Stimulated activated CD8-positive, alpha-beta memory T cell treated with anti-CD3 and anti-CD28 coated beads, Interleukin-12 subunit alpha, Interleukin-12 subunit beta, amount 100 ng/mL, for 24 hours (primary cell): ENCODE measurements around the gene SLC25A42.
"Not testable (repeated sequence)": the region's sequence is repeated elsewhere in the genome, so short reads cannot be mapped to it uniquely, and the experiment has no call there.

Experiments used
- DNase-seq: peaks from one replicate; pipeline ENCODE4 v3.0.0-alpha.2; 2020; ENCODE audit errors: extremely low read depth

The SLC25A42 gene

DNA sequence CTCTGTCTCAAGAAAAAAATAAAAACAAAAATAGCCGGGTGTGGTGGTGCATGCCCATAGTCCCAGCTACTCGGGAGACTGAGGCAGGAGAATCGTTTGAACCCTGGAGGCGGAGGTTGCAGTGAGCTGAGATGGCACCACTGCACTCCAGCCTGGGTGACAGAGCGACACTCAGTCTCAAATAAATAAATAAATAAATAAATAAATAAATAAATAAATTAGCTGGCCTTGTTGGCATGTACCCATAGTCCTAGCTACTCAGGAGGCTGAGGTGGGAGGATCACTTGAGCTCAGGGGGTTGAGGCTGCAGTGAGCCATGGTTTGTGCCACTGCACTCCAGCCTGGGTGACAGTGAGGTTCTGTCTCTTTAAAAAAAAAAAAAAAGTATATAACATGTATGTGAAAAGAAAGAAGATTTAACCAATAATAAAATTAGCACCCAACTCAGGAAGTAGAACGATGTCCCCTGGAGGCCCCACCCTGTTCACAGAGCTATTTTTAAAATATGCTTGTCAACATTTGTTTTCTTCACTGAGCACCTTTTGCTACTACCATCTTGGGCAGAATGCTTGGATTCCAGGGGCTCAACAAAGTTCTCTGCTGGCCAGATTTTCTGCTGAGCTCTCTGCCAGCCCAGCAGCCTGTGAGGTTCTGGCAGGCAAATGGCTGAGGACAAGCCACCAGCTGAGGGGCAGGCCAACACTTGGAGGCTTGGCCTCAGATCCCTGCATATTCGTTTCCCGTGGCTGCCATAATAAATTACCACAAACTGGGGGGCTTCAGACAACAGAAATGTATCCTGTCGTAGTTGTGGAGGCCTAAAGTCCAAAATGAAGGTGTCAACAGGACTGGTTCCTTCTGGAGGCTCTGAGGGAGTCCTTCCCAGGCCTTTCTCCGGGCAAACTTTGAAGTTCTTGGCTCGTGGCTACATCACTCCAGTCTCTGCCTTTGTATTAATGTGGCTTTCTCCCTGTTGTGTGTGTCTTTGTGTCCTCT, 5.2 kb downstream of the SLC25A42 start:
- no peak for DNase-seq

DNA sequence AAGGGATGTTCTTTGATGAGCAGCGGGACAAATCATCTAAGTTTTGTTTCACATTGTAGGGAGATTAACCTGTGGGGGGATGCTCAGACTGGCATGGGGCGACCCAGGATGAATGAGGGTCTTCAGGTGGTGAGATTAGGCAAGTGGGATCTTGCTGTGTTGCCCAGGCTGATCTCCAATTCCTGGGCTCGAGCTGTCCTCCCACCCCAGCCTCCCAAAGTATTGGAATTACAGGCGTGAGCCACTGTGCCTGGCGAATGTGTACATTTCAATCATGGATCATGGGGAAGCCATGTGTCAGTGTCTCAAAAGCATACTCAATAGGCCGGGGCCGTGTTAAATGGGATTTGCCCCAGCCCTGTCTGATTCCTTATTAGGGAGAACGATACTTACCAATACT, 8.1 kb downstream of the SLC25A42 start:
- DNase-seq: no peak

DNA sequence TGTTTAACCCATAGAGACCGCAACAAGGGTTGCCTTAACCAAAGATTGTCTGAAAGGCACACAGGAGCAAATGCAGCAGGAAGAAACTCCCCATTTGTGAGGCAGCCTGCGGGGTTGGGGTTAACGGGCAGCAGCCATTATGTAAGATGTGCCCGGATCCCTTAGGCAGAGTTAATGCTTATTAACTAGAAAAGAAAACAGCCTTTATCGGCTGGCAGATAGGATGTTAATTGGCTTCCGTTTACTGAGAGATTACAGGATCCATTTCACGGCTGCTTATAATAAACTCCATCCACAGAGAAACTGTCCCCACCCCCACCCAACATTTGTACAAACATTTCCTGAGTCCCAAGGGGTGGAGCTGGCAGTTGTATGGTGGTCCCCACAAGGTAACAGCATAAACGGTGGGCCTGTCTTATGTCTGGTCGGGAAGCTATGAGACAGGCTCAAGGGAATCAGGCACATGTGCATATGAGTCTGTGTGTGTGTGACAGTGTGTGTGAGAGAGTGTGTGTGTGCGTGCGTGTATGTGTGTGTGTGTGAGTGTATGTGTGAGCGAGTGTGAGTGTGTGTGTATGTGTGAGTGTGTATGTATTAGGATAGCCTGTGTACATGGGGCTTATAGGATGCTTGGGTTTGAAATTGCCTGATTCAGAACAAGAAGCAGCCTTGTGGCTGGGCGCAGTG, 10.5 kb downstream of the SLC25A42 start:
- no peak for DNase-seq

DNA sequence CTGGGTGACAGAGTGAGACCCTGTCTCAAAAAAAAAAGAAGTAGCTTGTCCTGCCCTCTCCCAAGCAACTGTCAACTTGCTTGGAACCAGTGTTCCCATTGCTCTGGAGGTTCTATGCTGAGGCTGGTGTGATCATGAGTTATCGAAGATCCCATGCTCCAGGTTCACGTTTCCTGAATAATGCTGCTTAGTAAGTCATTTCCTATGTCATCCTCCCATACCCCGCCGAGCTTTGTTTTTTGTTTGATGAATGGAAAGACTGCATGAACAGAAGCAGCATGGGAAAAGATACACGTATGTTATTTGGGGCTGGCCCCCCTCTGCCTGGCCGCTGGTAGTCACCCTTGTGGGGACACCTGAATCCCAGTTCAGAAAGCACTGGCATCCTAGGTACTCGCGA, 11.3 kb downstream of the SLC25A42 start:
- no peak for DNase-seq

DNA sequence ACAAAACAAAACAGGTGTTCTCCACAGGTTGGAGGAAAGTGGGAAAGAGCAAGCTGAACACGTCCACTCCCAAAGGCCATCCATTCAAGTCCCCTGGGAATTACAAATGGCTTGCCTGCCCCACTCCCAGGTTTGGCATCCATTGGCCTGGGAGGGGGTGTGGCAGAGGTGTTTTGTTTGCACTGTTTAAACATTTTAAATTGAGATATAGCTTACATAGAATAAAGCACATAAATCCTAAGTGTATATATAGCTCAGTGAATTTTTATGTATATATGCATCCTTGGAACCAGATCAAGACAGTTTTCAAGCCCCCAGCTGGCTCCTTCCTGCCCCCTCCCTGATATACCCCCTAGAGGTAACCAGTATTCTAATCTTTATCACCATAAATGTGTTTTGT, 12.7 kb downstream of the SLC25A42 start:
- DNase-seq: no peak

DNA sequence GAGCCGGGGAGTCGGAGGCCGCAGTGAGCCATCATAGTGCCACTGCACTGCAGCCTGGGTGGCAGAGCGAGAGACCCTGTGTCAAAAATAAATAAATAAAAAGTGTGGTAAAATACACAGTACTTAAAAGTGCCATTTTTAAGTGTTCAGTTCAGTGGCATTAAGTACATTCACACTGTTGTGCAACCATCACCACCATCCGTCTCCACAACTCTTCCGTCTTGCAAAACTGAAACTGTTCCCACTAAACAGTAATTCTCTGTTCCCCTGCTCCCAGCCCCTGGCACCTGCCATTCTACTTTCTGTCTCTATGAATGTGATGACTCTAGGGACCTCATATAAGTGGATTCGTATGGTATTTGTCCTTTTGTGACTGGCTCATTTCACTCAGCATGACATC, 13.3 kb downstream of the SLC25A42 start:
- DNase-seq: no peak

DNA sequence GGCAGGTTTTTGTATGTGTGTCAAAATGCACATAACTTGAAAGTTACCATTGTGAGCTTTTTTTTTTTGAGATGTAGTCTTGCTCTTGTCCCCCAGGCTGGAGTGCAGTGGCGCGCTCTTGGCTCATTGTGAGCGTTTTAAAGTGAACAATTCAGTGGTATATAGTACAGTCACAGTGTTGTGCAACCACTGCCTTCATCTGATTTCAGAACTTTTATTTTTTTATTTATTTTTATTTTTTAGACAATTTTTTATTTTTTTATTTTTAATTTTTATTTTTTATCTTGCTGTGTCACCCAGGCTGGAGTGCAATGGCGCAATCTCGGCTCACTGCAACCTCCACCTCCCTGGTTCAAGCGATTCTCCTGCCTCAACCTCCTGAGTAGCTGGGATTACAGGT, 15.0 kb downstream of the SLC25A42 start:
- no peak for DNase-seq

DNA sequence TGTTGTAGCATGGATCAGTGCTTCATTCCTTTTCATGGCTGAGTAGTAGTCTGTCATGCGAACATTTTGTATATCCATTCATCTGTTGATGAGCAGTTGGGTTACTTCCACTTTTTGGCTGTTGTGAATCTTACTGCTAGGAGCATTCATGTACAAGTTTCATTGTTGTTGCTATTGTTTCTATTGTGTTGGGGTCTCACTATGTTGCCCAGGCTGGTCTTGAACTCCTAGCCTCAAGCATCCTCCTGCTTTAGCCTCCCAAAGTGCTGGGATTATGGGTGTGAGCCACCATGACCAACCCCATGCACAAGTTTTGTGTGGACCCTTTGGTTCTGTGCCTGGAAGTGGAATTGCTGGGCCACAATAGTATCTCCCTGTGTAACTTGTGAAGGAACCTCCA, 15.8 kb downstream of the SLC25A42 start:
- DNase-seq: no peak

DNA sequence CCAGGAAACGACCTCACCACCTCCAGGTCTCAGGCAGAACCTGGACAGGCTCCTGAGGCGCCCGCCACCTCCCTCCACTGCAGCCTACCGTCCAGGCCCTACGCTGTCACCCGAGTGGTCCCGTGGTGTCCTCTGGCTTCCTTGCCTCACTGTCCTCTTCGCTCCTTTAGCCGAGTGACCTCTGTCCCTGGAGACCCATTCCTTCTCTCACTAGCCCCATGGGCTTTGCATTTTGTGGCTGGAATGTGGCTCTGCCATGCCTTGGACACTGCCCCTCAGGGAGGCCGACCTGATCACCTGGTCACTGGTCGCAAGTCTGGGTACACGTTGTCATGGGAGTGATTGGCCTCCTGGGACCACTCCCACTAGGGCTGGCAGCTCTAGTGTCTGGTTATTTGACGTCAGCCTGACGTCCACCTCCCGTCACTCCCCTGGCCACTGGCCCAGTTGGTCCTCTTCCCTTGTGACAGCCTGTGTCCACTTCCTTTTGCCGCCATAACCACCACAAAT, 17.9 kb downstream of the SLC25A42 start:
- no peak for DNase-seq

DNA sequence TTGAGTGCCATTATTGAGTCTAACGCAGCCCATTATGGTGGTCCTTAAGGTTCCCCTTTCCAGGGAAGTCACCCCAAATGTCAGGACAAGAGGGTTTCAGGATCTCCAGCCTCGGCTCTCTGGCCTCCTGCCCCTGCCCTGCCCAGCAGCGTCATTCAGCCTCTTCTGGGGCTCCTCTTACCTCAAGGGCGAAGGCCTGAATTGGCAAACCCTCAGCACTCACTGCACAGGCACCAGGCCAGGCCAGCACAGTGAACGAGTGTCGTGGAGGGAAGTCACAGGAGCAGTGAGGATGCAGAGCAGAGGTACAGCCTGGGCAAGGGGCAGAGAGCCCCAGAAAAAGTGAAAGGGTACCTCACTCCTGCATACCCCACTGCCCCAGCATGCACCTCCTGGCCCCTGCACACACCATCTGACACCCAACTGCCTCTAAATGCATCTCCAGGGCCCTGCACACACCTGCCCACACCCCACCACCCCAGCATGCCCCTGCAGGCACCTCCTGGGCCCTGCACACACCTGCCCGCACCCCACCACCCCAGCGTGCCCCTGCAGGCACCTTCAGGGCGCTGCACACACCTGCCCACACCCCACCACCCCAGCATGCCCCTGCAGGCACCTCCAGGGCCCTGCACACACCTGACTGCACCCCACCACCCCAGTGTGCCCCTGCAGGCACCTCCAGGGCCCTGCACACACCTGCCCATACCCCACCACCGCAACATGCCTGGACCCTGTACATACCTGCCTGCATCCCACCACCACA, 19.8 kb downstream of the SLC25A42 start:
- DNase-seq: no peak

DNA sequence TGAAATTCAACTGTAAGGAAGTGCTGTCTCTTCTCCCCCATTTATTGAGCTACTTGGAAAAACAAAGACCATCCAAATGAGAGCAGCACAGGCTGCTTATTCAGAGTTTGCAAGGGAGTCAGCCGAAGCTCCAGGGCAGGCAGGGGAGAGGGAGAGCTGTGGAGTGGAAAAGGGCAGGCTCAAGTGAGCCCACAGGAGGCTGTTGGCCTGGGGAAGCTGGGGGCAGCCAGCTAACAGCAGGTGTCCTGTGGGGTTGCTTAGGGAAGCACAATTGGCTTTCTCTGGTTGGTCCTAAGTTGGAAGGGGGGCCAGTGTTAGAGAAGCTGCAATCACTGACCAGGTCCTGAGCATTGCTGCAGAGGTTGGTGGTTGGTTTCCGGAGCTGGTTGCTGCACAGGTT, 23.9 kb downstream of the SLC25A42 start:
- DNase-seq: no peak

DNA sequence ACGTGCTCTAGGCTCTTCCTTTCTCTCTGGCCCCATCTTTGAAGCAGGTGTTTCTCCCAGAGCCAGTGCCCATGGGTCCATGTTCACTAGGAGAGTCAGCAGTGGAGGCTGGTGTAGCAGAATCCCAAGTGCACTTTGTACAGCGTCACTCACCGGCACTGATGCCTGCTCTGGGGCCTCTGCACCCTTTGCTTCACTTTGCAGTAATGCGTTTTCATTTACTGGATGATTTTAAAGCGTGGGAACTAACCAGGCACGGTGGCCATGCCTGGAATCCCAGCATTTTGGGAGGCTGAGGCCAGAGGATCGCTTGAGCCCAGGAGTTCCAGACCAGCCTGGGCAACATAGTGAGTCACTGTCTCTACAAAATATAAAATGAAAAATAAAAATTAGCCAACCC, 30.7 kb downstream of the SLC25A42 start:
- no peak for DNase-seq

DNA sequence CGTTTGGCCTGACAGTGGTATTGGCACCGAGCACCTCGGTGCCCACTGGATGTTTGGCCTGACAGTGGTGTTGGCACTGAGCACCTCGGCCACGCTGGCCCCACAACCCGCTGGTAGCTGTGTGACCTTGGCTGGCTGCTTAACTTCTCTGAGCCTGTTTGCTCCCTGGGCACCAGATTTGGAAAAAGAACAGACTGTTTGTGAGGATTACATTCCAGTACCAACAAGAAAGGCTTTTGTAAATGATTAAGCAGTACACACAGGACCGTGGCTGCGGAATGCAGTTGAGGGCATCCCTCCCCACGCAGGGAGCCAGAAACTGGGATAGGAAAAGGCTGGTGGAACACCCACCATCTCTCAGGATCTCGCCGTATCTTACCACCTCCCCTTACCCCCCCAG, 31.9 kb downstream of the SLC25A42 start:
- no peak for DNase-seq

DNA sequence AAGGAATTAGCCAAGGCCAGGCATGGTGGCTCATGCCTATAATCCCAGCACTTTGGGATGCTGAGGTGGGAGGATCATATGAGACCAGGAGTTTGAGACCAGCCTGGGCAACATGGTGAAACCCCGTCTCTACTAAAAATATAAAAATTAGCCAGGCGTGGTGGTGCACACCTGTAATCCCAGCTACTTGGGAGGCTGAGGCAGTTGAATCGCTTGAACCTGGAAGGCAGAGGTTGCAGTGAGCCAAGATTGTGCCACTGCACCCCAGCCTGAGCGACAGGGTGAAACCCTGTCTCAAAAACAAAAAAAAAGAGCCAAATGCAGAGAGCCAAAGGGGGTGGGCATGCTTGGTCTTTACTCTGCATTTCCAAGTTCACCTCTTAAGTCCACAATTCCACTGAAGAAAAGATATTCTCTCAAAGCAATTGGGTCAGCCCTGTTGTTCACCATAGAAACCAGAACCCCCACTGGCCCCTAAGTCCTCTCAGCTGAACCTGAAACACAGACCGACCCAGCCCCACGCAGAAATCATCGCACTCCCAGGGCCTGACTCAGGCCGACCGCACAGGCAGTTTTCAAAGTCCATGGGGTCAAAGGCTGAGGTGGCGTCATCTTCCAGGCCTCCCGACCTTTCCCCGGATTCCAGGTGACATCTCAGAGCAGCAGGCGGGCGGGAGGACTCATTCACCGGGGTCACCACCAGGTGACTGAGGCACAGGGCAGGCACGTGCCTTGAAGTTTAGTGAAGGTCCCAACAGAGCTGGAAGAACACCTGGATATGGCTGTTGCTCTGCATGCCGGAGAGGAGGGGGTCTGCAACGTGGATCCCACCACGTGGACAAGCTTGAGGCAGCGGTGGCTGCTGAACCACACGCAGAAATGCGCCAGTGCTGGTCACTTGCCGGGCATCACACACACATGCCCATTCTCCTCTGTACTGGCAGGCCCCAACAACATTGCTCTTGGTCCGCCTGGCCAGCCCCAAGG, 33.1 kb downstream of the SLC25A42 start:
- DNase-seq: no peak

DNA sequence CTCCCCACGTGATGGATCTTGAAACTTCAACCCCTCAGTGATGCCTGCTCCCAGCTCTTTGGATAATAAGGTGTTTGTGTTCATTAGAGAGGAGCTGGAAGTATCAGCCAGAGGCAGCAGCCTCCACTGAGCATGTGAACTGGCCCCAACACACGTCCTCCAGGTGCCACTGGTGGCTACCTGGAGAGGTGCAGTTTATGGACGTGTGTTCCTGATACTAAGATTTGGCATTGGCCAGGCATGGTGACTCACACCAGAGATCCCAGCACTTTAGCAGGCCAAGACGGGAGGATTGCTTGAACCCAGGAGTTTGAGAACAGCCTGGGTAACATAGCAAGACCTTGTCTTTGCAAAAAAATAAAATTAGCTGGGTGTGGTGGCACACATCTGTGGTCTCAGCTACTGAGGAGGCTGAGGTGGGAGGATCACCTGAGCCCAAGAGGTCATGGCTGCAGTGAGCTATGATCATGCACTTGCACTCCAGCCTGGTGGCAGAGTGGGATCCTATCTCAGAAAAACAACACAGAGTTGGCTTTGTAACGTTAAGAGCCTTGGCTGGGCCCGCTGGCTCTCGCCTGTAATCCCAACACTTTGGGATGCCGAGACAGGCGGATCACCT, 34.4 kb downstream of the SLC25A42 start:
- no peak for DNase-seq

DNA sequence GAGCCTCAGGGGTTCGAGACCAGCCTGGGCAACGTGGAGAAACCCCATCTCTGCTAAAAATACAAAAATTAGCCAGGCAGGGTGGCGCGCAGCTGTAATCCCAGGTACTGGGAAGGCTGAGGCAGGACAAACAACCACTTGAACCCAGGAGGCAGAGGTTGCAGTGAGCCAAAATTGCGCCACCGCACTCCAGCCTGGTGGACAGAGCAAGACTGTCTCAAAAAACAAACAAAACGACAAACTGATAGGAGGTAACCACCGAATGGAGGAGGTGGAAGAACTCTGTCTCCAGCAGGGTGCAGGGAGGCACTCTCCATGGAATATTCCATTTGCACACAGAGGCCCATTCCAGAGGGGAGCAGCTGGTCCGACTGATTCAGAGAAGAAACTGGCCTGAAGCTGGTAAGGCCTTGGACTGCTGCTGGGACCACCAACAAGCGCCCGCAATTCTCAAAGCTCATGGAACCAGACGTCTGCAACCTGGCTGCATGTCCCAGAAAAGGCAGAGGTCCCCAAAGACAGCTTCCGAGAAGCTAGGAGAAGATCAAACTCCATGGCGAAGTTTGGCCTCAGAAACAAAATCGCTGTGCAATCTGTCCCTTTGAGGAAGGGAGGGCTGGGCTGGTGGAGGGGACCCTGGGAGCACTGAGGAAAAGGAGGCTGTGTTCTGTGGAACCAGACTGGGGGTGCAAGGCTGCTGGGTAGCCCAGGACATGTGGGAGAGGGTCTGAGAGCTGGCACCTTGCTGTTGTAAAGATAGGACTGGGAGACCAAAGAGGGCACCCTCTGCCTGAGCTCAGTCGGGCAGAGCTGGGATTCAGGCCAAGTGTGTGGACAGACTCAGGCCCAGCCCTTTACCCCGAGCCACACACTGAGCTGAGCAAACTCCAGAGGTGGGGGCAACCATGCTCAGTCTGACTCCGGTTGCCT, 35.2 kb downstream of the SLC25A42 start:
- DNase-seq: no peak

DNA sequence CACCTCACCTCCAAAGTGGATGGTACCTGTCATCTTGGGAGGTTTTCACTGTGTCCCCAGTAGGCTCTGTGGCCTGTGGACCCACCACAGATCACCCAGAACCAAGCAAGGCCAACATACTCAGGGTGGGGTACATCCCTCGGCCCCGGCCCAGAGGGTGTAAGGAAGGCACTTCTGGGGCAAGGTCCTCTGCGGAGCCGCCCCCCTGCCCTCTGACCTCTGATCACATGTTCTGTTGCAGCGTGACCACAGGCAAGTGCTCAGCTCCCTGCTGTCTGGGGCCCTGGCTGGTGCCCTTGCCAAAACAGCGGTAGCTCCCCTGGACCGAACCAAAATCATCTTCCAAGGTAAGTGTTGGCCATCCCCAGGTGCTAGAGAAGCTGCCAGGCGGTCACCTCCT, 37.7 kb downstream of the SLC25A42 start:
- no peak for DNase-seq

DNA sequence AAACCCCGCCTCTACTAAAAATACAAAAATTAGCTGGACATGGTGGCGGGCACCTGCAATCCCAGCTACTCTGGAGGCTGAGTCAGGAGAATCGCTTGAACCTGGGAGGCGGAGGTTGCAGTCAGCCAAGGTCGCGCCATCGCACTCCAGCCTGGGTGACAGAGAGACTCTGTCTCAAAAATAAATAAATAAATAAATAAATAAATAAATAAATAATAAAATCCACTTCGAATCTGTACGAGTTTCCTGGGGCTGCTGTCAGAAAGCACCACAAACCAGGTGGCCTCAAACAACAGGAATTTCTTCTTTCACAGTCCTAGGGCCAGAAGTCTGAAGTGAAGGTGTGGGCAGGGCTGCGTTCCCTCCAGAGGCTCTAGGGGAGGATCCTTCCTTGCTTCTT, 38.8 kb downstream of the SLC25A42 start:
- DNase-seq: not testable (repeated sequence)

DNA sequence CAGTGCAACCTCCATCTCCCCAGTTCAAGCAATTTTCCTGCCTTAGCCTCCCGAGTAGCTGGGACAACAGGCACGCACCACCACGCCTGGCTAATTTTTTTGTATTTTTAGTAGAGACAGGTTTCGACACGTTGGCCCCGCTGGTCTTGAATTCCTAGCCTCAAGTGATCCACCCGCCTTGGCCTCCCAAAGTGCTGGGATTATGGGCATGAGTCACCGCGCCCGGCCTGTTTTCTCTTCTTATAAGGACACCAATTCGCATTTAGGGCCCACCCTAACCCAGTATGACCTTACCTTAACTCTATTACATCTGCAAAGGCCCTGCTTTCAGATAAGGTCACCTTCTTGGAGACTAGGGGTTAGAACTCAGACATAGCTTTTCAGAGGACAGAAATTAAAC, 39.4 kb downstream of the SLC25A42 start:
- no peak for DNase-seq
